Measurements from ENCODE around the gene SRGAP3. TPM values are rescaled to one million over a fixed set of nuclear protein-coding genes. Genes with fewer than 3 reads are reported as not detected.
A peak's percentile ranks its signal among the peaks of the same experiment; 100 is the strongest.

SRGAP3 gene
- total and polyA plus RNA-seq, 5 donors, result 1.4 to 7.9 (median 2.7) TPM

- no peaks in the 10 kb centered on the region for H3K27me3 ChIP-seq (ENCODE audit: control insufficient read depth, insufficient read depth)
- no peak overlapping the region for H3K4me3 ChIP-seq (ENCODE audit: low read length)
- H3K27ac ChIP-seq (ENCODE audit: low read length), result no peak overlapping the region
- 47% methylated on average over 11 of the region's 11 CpGs for WGBS
- no peak for DNase-seq
- ATAC-seq, result no peak
- no peaks in the 10 kb centered on the region for H3K9me3 ChIP-seq (ENCODE audit: control insufficient read depth, low read length)
- intact Hi-C loops (cut with DNase I), result no loop called here
- peaks cover 2% of the 10 kb centered on the region for H3K4me1 ChIP-seq (ENCODE audit: control insufficient read depth, insufficient read depth, low read length)
Measured at GRCh38 chr3:9280451-9281219, 31.2 kb upstream of the SRGAP3 start.

- intact Hi-C loops (cut with DNase I), result no loop called here
- no peak for DNase-seq
- H3K4me3 ChIP-seq (ENCODE audit: low read length), result no peak overlapping the region
- WGBS, result 66% methylated on average over 6 of the region's 6 CpGs
- no peak for ATAC-seq
- peaks cover 2% of the 10 kb centered on the region for H3K4me1 ChIP-seq (ENCODE audit: control insufficient read depth, insufficient read depth, low read length)
- no peaks in the 10 kb centered on the region for H3K27me3 ChIP-seq (ENCODE audit: control insufficient read depth, insufficient read depth)
- no peak overlapping the region for H3K27ac ChIP-seq (ENCODE audit: low read length)
- no peaks in the 10 kb centered on the region for H3K9me3 ChIP-seq (ENCODE audit: control insufficient read depth, low read length)
Measured at GRCh38 chr3:9279966-9280365, 30.5 kb upstream of the SRGAP3 start.

GRCh38 chr3:9278498-9278897 lies 29.1 kb upstream of the SRGAP3 start:
- Histone ChIP-seq H3K4me3 (ENCODE audit: low read length) (no peak overlapping the region), H3K27ac (ENCODE audit: low read length) (no peak overlapping the region), H3K4me1 (ENCODE audit: control insufficient read depth, insufficient read depth, low read length) (peaks cover 2% of the 10 kb centered on the region), H3K9me3 (ENCODE audit: control insufficient read depth, low read length) (no peaks in the 10 kb centered on the region), H3K27me3 (ENCODE audit: control insufficient read depth, insufficient read depth) (no peaks in the 10 kb centered on the region)
- ATAC-seq, result peak in 1 of 2 donors; percentile 32
- intact Hi-C loops (cut with DNase I), result no loop called here
- whole genome bisulfite sequencing, result 43% methylated on average over 4 of the region's 4 CpGs
- DNase-seq, result no peak

- Histone ChIP-seq H3K27ac (ENCODE audit: low read length) (no peak overlapping the region), H3K9me3 (ENCODE audit: control insufficient read depth, low read length) (no peaks in the 10 kb centered on the region), H3K4me3 (ENCODE audit: low read length) (no peak overlapping the region), H3K27me3 (ENCODE audit: control insufficient read depth, insufficient read depth) (no peaks in the 10 kb centered on the region), H3K4me1 (ENCODE audit: control insufficient read depth, insufficient read depth, low read length) (peaks cover 2% of the 10 kb centered on the region)
- ATAC-seq, result no peak
- WGBS, result 27% methylated on average over 1 of the region's 1 CpG
- intact Hi-C loops (cut with DNase I), result no loop called here
- no peak for DNase-seq
Measured at GRCh38 chr3:9278085-9278484, 28.6 kb upstream of the SRGAP3 start.

- no peak overlapping the region for H3K27ac ChIP-seq (ENCODE audit: low read length)
- WGBS, result 79% methylated on average over 6 of the region's 6 CpGs
- H3K4me3 ChIP-seq (ENCODE audit: low read length), result no peak overlapping the region
- DNase-seq (no peak), ATAC-seq (no peak)
- H3K27me3 ChIP-seq (ENCODE audit: control insufficient read depth, insufficient read depth), result no peaks in the 10 kb centered on the region
- H3K4me1 ChIP-seq (ENCODE audit: control insufficient read depth, insufficient read depth, low read length), result peaks cover 2% of the 10 kb centered on the region
- intact Hi-C loops (cut with DNase I), result no loop called here
- no peaks in the 10 kb centered on the region for H3K9me3 ChIP-seq (ENCODE audit: control insufficient read depth, low read length)
Measured at GRCh38 chr3:9276761-9277370, 27.4 kb upstream of the SRGAP3 start.

GRCh38 chr3:9271903-9272302 lies 22.5 kb upstream of the SRGAP3 start:
- H3K4me1 ChIP-seq (ENCODE audit: control insufficient read depth, insufficient read depth, low read length), result no peaks in the 10 kb centered on the region
- H3K27ac ChIP-seq (ENCODE audit: low read length), result no peak overlapping the region
- no peak overlapping the region for H3K4me3 ChIP-seq (ENCODE audit: low read length)
- WGBS, result 68% methylated on average over 6 of the region's 6 CpGs
- H3K27me3 ChIP-seq (ENCODE audit: control insufficient read depth, insufficient read depth), result no peaks in the 10 kb centered on the region
- intact Hi-C loops (cut with DNase I), result no loop called here
- no peaks in the 10 kb centered on the region for H3K9me3 ChIP-seq (ENCODE audit: control insufficient read depth, low read length)
- ATAC-seq (no peak), DNase-seq (no peak)

DNA sequence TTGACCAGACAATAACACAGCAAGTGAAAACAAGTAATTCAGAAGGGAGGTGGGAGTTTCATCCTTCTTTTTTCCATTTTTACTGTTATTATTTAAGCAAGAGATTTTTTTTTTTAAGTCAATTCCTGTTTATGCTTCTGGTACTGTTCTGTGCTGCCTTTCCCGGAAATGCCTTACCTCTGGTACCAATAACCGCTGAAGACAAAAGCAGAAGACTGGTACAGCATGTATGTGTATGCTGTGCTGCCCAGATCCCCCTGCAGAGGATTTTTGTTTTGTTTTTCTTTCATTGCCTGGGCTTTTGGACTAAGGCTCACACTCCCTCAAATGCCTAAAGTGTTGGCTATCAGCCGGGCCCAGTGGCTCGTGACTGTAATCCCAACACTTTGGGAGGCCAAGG lies 21.3 kb upstream of the SRGAP3 start:
- Histone ChIP-seq H3K27ac (ENCODE audit: low read length) (no peak overlapping the region), H3K4me3 (ENCODE audit: low read length) (no peak overlapping the region), H3K4me1 (ENCODE audit: control insufficient read depth, insufficient read depth, low read length) (no peaks in the 10 kb centered on the region), H3K27me3 (ENCODE audit: control insufficient read depth, insufficient read depth) (no peaks in the 10 kb centered on the region), H3K9me3 (ENCODE audit: control insufficient read depth, low read length) (no peaks in the 10 kb centered on the region)
- DNase-seq (no peak), ATAC-seq (no peak)
- intact Hi-C loops (cut with DNase I), result no loop called here
- WGBS, result 80% methylated on average over 4 of the region's 4 CpGs

- DNase-seq (no peak), ATAC-seq (no peak)
- Histone ChIP-seq H3K27me3 (ENCODE audit: control insufficient read depth, insufficient read depth) (no peaks in the 10 kb centered on the region), H3K4me3 (ENCODE audit: low read length) (no peak overlapping the region), H3K4me1 (ENCODE audit: control insufficient read depth, insufficient read depth, low read length) (no peaks in the 10 kb centered on the region), H3K9me3 (ENCODE audit: control insufficient read depth, low read length) (no peaks in the 10 kb centered on the region), H3K27ac (ENCODE audit: low read length) (no peak overlapping the region)
- intact Hi-C loops (cut with DNase I), result no loop called here
- 93% methylated on average over 3 of the region's 3 CpGs for WGBS
Measured at GRCh38 chr3:9266716-9267115, 17.3 kb upstream of the SRGAP3 start.

- Histone ChIP-seq H3K27me3 (ENCODE audit: control insufficient read depth, insufficient read depth) (no peaks in the 10 kb centered on the region), H3K27ac (ENCODE audit: low read length) (no peak overlapping the region), H3K4me3 (ENCODE audit: low read length) (no peak overlapping the region), H3K4me1 (ENCODE audit: control insufficient read depth, insufficient read depth, low read length) (no peaks in the 10 kb centered on the region), H3K9me3 (ENCODE audit: control insufficient read depth, low read length) (no peaks in the 10 kb centered on the region)
- 90% methylated on average over 12 of the region's 12 CpGs for WGBS
- intact Hi-C loops (cut with DNase I), result no loop called here
- ATAC-seq (no peak), DNase-seq (no peak)
Measured at GRCh38 chr3:9260305-9260704, 10.9 kb upstream of the SRGAP3 start.

DNA sequence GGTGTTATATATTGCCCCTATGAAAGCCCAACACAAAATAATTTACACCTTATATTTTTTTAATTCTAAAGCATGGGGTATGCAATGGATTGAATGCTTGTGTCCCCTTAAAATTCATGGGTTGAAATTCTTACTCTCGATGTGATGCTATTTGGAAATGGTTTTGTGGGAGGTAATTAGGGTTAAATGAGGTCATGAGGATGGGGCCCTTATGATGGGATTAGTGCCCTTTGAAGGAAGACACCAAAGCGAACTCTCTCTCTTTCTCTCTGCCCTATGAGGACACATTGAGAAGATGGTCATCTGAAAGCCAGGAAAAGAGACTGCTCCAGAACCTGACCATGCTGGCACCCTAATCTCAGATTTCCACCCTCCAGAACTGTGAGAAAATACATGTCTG lies 7.6 kb upstream of the SRGAP3 start:
- WGBS, result 93% methylated on average over 2 of the region's 2 CpGs
- no peak for DNase-seq

DNA sequence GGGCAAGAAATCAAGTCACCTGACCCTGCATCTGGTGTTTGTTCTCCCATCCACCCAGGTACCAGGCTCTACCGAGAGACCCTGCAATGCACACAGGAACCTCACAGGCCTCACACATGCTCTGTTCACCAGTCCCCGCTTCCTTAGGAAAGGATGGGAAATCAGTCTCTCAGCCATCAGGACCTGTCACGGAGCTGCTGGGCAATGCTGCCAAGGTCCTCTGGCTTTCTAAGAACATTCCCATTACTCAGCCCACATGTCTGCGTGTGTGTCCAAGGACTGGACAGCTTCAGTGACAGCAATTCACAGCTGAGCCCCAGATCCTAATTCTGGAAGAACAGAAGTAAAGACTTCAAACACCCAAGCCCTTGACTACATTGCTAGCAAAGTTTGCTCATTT lies 6.5 kb upstream of the SRGAP3 start:
- ATAC-seq (no peak), DNase-seq (no peak)
- Histone ChIP-seq H3K4me1 (ENCODE audit: control insufficient read depth, insufficient read depth, low read length) (no peaks in the 10 kb centered on the region), H3K27ac (ENCODE audit: low read length) (no peak overlapping the region), H3K9me3 (ENCODE audit: control insufficient read depth, low read length) (no peaks in the 10 kb centered on the region), H3K4me3 (ENCODE audit: low read length) (no peak overlapping the region), H3K27me3 (ENCODE audit: control insufficient read depth, insufficient read depth) (no peaks in the 10 kb centered on the region)
- WGBS, result 78% methylated on average over 4 of the region's 4 CpGs
- intact Hi-C loops (cut with DNase I), result no loop called here

More for the DNA sequence above, 7.6 kb upstream of the SRGAP3 start:
- no peaks in the 10 kb centered on the region for H3K27me3 ChIP-seq (ENCODE audit: control insufficient read depth, insufficient read depth)
- H3K9me3 ChIP-seq (ENCODE audit: control insufficient read depth, low read length), result no peaks in the 10 kb centered on the region
- H3K4me1 ChIP-seq (ENCODE audit: control insufficient read depth, insufficient read depth, low read length), result no peaks in the 10 kb centered on the region
- ATAC-seq, result no peak
- H3K27ac ChIP-seq (ENCODE audit: low read length), result no peak overlapping the region
- intact Hi-C loops (cut with DNase I), result no loop called here
- H3K4me3 ChIP-seq (ENCODE audit: low read length), result no peak overlapping the region

All from right cardiac atrium (tissue), 5 donors.